ENCODE measurements around the gene MRPL48. TPM values are rescaled to one million over a fixed set of nuclear protein-coding genes. Genes with fewer than 3 reads are reported as not detected.
A peak's percentile ranks its signal among the peaks of the same experiment; 100 is the strongest.
"Not testable (repeated sequence)": the region's sequence is repeated elsewhere in the genome, so short reads cannot be mapped to it uniquely, and the experiment has no call there.

Gene MRPL48
- total and polyA plus RNA-seq, 10 donors: 10.7 to 46.6 (median 25.3) TPM

DNA sequence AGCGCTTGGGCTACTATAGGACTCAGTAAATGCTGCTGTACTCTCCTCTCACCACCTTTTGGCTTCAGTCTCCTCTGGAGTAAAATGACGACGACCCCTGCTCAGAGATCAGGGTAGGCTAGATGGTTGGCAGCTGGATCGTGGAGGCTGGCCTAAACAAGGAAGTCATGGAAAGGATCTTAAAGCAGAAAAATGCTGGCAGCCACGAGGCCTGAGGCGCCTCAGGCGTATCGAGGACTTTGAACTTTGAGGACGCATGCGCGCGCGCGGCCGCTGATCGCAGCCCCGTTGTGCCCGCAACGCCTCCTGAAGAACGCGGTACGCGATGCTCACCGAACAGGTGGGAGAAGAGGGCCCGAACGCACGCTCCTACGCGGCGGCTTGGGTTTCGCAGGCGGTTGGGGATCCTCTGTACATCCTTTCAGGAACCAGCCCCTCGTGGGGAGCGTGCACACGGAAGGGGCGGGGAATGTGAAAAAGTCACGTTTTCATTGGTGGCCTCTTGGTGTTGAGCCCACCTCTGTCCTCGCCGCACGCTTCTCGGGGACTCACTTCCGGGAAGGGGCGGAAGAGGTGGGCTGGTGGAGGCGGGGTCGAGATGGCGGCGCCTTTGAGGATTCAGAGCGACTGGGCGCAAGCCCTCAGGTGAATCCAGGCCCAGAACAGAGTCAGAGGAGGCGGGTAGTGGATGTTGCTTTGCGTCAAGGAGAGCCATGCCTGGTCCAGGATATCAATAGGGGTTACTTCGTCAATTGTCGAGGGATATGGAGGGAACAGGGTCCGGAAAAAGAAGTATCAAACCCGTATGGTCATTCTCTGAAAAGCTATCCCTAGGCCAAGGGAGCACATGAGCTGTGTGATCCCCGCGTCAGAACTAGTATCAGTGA is 89.0 kb downstream of the MRPL48 start, which contains the start of the genes COA4 and PAAF1:
TSS of gene COA4 (minus strand) at position 423 of the 887 bp plus-strand sequence. CDS start 3,468 bp downstream, outside the sequence.
TSS of gene PAAF1 (plus strand) at position 576 of the 887 bp plus-strand sequence. CDS start at position 599, 23 bp downstream.
- intact Hi-C loops (cut with DNase I; ENCODE audit: low total_unique reads): no loop called here
- WGBS, 5 donors: 0 to 1% (median 0%) methylated on average over 40 to 57 of the region's 57 CpGs

DNA sequence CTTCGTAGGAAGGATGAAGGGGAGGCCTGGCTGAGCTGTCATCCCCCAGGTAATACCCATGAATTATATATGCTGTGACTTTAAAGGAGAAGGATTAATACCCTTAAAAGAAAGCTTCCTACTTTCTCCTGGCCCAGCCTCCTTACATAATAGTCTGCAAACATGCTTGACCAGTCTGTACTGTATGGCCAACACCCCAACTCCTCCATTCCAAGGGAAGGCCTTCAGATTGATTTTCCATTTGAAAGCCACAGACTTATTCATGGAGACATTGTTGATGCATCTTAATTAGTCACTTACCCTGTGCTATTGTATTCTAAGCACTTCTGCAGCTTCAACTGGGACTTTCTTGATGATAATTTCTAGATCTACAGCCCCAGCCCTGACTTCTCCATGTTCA is 91.1 kb downstream of the MRPL48 start:
- Histone ChIP-seq H3K27me3 (replicated peaks in 1 of 7) (no peaks in the 10 kb centered on the region), H3K4me3 (no peak overlapping the region), H3K9me3 (no peaks in the 10 kb centered on the region), H3K4me1 (peaks cover 13 to 47% (median 34%) of the 10 kb centered on the region in 6 donors), H3K36me3 (peaks cover 0 to 29% (median 4%) of the 10 kb centered on the region in 6 donors), H3K27ac (no peak overlapping the region)
- intact Hi-C loops (cut with DNase I; ENCODE audit: low total_unique reads): no loop called here
- WGBS, 5 donors: 82 to 95% (median 92%) methylated on average over 1 of the region's 1 CpG
- TF ChIP-seq, protein P1, sequence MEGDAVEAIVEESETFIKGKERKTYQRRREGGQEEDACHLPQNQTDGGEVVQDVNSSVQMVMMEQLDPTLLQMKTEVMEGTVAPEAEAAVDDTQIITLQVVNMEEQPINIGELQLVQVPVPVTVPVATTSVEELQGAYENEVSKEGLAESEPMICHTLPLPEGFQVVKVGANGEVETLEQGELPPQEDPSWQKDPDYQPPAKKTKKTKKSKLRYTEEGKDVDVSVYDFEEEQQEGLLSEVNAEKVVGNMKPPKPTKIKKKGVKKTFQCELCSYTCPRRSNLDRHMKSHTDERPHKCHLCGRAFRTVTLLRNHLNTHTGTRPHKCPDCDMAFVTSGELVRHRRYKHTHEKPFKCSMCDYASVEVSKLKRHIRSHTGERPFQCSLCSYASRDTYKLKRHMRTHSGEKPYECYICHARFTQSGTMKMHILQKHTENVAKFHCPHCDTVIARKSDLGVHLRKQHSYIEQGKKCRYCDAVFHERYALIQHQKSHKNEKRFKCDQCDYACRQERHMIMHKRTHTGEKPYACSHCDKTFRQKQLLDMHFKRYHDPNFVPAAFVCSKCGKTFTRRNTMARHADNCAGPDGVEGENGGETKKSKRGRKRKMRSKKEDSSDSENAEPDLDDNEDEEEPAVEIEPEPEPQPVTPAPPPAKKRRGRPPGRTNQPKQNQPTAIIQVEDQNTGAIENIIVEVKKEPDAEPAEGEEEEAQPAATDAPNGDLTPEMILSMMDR (IDR thresholded peaks at IDR 0.05 in 8 of 11, conservative IDR thresholded peaks at IDR 0.05 in 3 of 11): no peak
- TF ChIP-seq POLR2AphosphoS5 (IDR thresholded peaks at IDR 0.05): no peak
- no peak for TF ChIP-seq POLR2A (IDR thresholded peaks at IDR 0.05)
- DNase-seq: no peak

More for the DNA sequence above, 89.0 kb downstream of the MRPL48 start, which contains the start of the genes COA4 and PAAF1:
- Histone ChIP-seq H3K9me3 (no peaks in the 10 kb centered on the region), H3K4me1 (peaks cover 13 to 49% (median 34%) of the 10 kb centered on the region in 6 donors), H3K36me3 (peaks cover 0 to 45% (median 24%) of the 10 kb centered on the region in 6 donors), H3K27ac (peak within 1 kb of the TSS; percentile 81 to 89 (median 85)), H3K27me3 (replicated peaks in 1 of 7) (no peaks in the 10 kb centered on the region), H3K4me3 (peak within 1 kb of the TSS; percentile 73 to 100 (median 84))
- TF ChIP-seq, protein P1 (IDR thresholded peaks at IDR 0.05 in 8 of 11, conservative IDR thresholded peaks at IDR 0.05 in 3 of 11): peak in 1 of 11 experiments; percentile 30
- TF ChIP-seq POLR2A (IDR thresholded peaks at IDR 0.05): no peak
- peak; percentile 91 to 93 (median 92) for TF ChIP-seq POLR2AphosphoS5 (IDR thresholded peaks at IDR 0.05)
- peak; percentile 97 for DNase-seq

DNA sequence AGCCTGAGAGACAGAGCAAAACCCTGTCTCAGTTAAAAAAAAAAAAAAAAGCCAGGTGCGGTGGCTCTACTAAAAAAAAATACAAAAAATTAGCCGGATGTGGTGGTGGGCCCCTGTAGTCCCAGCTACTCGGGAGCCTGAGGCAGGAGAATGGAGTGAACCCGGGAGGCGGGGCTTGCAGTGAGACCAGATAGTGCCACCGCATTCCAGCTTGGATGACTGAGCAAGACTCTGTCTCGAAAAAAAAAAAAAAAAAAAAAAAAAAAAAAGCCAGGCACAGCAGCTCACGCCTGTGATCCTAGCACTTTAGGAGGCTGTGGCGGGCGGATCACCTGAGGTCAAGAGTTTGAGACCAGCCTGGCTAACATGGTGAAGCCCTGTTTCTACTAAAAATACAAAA is 92.8 kb downstream of the MRPL48 start:
- H3K4me3 ChIP-seq; H3K27ac ChIP-seq; DNase-seq; H3K27me3 ChIP-seq (replicated peaks in 1 of 7); H3K9me3 ChIP-seq; intact Hi-C loops (cut with DNase I; ENCODE audit: low total_unique reads): not testable (repeated sequence)
- H3K36me3 ChIP-seq: peaks cover 0 to 28% (median 4%) of the 10 kb centered on the region in 6 donors
- WGBS, 5 donors: 87 to 96% (median 92%) methylated on average over 9 to 10 of the region's 10 CpGs
- H3K4me1 ChIP-seq: peaks cover 10 to 30% (median 21%) of the 10 kb centered on the region in 6 donors

DNA sequence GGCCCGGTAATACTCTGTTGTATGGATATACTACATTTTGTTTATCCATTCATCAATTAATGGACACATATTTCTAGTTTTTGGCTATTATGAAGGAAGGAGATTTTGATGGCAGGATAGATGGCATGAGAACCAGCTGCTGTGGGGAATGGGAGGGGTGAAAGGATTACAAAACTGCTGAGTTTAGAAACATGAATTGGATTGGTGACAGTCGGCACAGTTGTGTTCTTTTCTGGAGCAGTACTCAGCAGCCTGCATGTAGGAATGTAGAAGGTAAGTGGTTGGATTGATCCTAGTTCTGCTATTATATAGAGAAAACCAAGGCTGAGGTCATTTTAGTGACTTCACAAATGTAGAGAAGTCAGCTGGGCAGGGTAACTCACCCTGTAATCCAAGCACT is 96.2 kb downstream of the MRPL48 start:
- peaks cover 0 to 53% (median 15%) of the 10 kb centered on the region in 6 donors for H3K36me3 ChIP-seq
- peaks cover 0 to under 1% (median 0%) of the 10 kb centered on the region in 6 donors for H3K4me1 ChIP-seq
- no peak for DNase-seq
- no peaks in the 10 kb centered on the region for H3K27me3 ChIP-seq (replicated peaks in 1 of 7)
- no peaks in the 10 kb centered on the region for H3K9me3 ChIP-seq
- H3K4me3 ChIP-seq: no peak overlapping the region
- intact Hi-C loops (cut with DNase I; ENCODE audit: low total_unique reads): no loop called here
- H3K27ac ChIP-seq: no peak overlapping the region
- TF ChIP-seq, protein P1 (IDR thresholded peaks at IDR 0.05 in 8 of 11, conservative IDR thresholded peaks at IDR 0.05 in 3 of 11): no peak
- TF ChIP-seq POLR2AphosphoS5 (IDR thresholded peaks at IDR 0.05) (no peak), POLR2A (IDR thresholded peaks at IDR 0.05) (no peak)
- WGBS, 5 donors: 88 to 99% (median 98%) methylated on average over 2 of the region's 2 CpGs
